GM12892 (cell line): ENCODE results near the gene FSTL4.

ENCODE experiments used
- POLR2A ChIP-seq: IDR thresholded peaks from 2 replicates; pipeline ENCODE4 v1.6.1; 2011; ENCODE audit warnings: low read depth, low read length, control low read depth
- POLR2AphosphoS5 ChIP-seq: IDR thresholded peaks from 2 replicates; pipeline ENCODE4 v1.6.1; 2011; ENCODE audit warnings: low read depth, low read length, control low read depth

- TF ChIP-seq POLR2AphosphoS5 (no peak), POLR2A (no peak)
Measured at GRCh38 chr5:133199417-133200178, 412.7 kb downstream of the FSTL4 start.
